HCT116 (cell line): ENCODE measurements around the gene RPL13. TPM values are rescaled to one million over a fixed set of nuclear protein-coding genes. Genes with fewer than 3 reads are reported as not detected.

Source experiments
- ATAC-seq: fragments of 200-7000 bp; cut with Tn5 transposase; 2 replicates; pipeline ENCODE4 v1.9.1; 2020; ENCODE audit warnings: mild to moderate bottlenecking, moderate library complexity
- BruUV-seq: library from RNA; stranded (reverse); fragments of 400-500 nt; replicated peaks from 2 replicates; lab custom pipeline; 2021; lab: Mats Ljungman, UMichigan
- CTCF ChIA-PET: fragments of 300-600 bp; sonication (Branson Sonifier 250); formaldehyde crosslinking; loops from one replicate; lab custom pipeline; 2021; ENCODE audit warnings: antibody characterized with exemption; lab: Charles Lee
- POLR2A ChIA-PET: fragments of 300-600, 350-600 bp; sonication (Branson Sonifier 250); formaldehyde crosslinking; loops from one replicate; lab custom pipeline; 2021; ENCODE audit warnings: antibody characterized with exemption; lab: Charles Lee
- RAD21 ChIA-PET, 2 experiments: fragments of 300-600 bp; sonication (Branson Sonifier 250); formaldehyde crosslinking; loops; one replicate each; lab custom pipeline; 2023; ENCODE audit warnings: low total read pairs in 2 of 2; ENCODE audit not compliant: uncharacterized antibody in 2 of 2, unreplicated experiment in 2 of 2, low non-redundant PET in 1 of 2; lab: Charles Lee
- DNase-seq: peaks from one replicate; pipeline ENCODE4 v3.0.0-alpha.2; 2010; ENCODE audit warnings: low read depth, low spot score
- H2AFZ ChIP-seq: fragments of 200-600 bp; shearing (Covaris generic), sonication (generic); 2 replicates; pipeline ENCODE4 v1.6.1; 2017; ENCODE audit warnings: low read depth, mixed run types, mixed read lengths, antibody characterized with exemption, low read length; ENCODE audit not compliant: poor library complexity, severe bottlenecking
- H3K27ac ChIP-seq: 2 replicates; pipeline ENCODE4 v1.5.1; 2012; ENCODE audit warnings: low read depth, low read length
- H3K27me3 ChIP-seq: fragments of 200-600 bp; sonication (generic); 2 replicates; pipeline ENCODE4 v1.6.1; 2016; ENCODE audit warnings: mixed run types, low read length, mixed read lengths; ENCODE audit not compliant: insufficient read depth
- H3K36me3 ChIP-seq, 2 experiments: fragments of 200-500 bp in 1 of 2; fragments of 200-600 bp in 1 of 2; sonication (Bioruptor generic) in 1 of 2; sonication (generic) in 1 of 2; 2 replicates each; pipeline versions ENCODE4 v1.5.1 to v1.6.1; 2014 to 2016; ENCODE audit warnings: low read length in 2 of 2, inconsistent platforms in 1 of 2, mixed read lengths in 1 of 2, mixed run types in 1 of 2; ENCODE audit not compliant: insufficient read depth in 2 of 2, control insufficient read depth in 1 of 2
- H3K4me1 ChIP-seq, 2 experiments: fragments of 200-600 bp in 1 of 2; sonication (generic) in 1 of 2; 2 replicates each; pipeline versions ENCODE4 v1.5.1 to v1.6.1; 2012 to 2017; ENCODE audit warnings: low read length in 2 of 2, inconsistent platforms in 1 of 2, mild to moderate bottlenecking in 1 of 2, mixed read lengths in 1 of 2, mixed run types in 1 of 2, moderate library complexity in 1 of 2; ENCODE audit not compliant: insufficient read depth in 2 of 2, control insufficient read depth in 1 of 2
- H3K4me2 ChIP-seq: fragments of 200-600 bp; sonication (generic); 2 replicates; pipeline ENCODE4 v1.6.1; 2017; ENCODE audit warnings: mixed run types, low read length, mixed read lengths
- H3K4me3 ChIP-seq, 2 experiments: fragments of 200-600 bp in 1 of 2; sonication (generic) in 1 of 2; replicated peaks in 1 of 2; 2 replicates each; pipeline ENCODE4 v1.5.1; 2011 to 2016; ENCODE audit warnings: low read length in 2 of 2, control low read depth in 1 of 2, low read depth in 1 of 2, mild to moderate bottlenecking in 1 of 2, mixed read lengths in 1 of 2, mixed run types in 1 of 2
- H3K79me2 ChIP-seq: fragments of 200-600 bp; sonication (generic); 2 replicates; pipeline ENCODE4 v1.6.1; 2017; ENCODE audit warnings: mild to moderate bottlenecking, mixed run types, low read length, moderate library complexity, mixed read lengths; ENCODE audit not compliant: insufficient read depth
- H3K9ac ChIP-seq: fragments of 200-600 bp; sonication (generic); 2 replicates; pipeline ENCODE4 v1.6.1; 2016; ENCODE audit warnings: low read length, mixed read lengths
- H3K9me2 ChIP-seq: fragments of 200-600 bp; sonication (generic), shearing (Covaris generic); 2 replicates; pipeline ENCODE4 v1.6.1; 2017; ENCODE audit warnings: mixed run types, mild to moderate bottlenecking, moderate library complexity; ENCODE audit not compliant: insufficient read depth
- H3K9me3 ChIP-seq, 2 experiments: fragments of 200-500 bp in 1 of 2; fragments of 200-600 bp in 1 of 2; sonication (Bioruptor generic) in 1 of 2; sonication (generic) in 1 of 2; 2 replicates each; pipeline ENCODE4 v1.6.1; 2014 to 2017; ENCODE audit warnings: low read length in 2 of 2, mixed read lengths in 2 of 2, inconsistent platforms in 1 of 2, low read depth in 1 of 2, mild to moderate bottlenecking in 1 of 2, mixed run types in 1 of 2, moderate library complexity in 1 of 2; ENCODE audit not compliant: control insufficient read depth in 1 of 2, insufficient read depth in 1 of 2
- H4K20me1 ChIP-seq: fragments of 200-600 bp; sonication (generic), shearing (Covaris generic); 2 replicates; pipeline ENCODE4 v1.6.1; 2017; ENCODE audit warnings: mixed run types, mild to moderate bottlenecking, moderate library complexity; ENCODE audit not compliant: insufficient read depth
- CBX3 ChIP-seq: IDR thresholded peaks from 2 replicates; pipeline ENCODE4 v1.6.1; 2012; ENCODE audit warnings: low read depth
- CEBPB ChIP-seq: IDR thresholded peaks from 2 replicates; pipeline ENCODE4 v1.6.1; 2012; ENCODE audit warnings: low read depth
- EGR1 ChIP-seq: IDR thresholded peaks from 2 replicates; pipeline ENCODE4 v1.6.1; 2012; ENCODE audit warnings: low read depth
- ELF1 ChIP-seq: IDR thresholded peaks from 2 replicates; pipeline ENCODE4 v1.6.1; 2012; ENCODE audit warnings: low read depth, borderline replicate concordance
- EZH2 ChIP-seq: fragments of 200-600 bp; sonication (generic); IDR thresholded peaks from 2 replicates; pipeline ENCODE4 v1.6.1; 2017; ENCODE audit warnings: antibody characterized with exemption, mixed run types
- EZH2phosphoT487 ChIP-seq: fragments of 200-600 bp; IDR thresholded peaks from 2 replicates; pipeline ENCODE4 v1.6.1; 2018; ENCODE audit warnings: antibody characterized with exemption, borderline replicate concordance
- FOSL1 ChIP-seq: IDR thresholded peaks from 2 replicates; pipeline ENCODE4 v1.6.1; 2012; ENCODE audit warnings: low read depth
- JUND ChIP-seq: IDR thresholded peaks from 2 replicates; pipeline ENCODE4 v1.6.1; 2012
- POLR2A ChIP-seq: IDR thresholded peaks from 2 replicates; pipeline ENCODE4 v1.7.0; 2011; ENCODE audit warnings: borderline replicate concordance; ENCODE audit not compliant: insufficient read depth, insufficient read length; ENCODE audit errors: extremely low read depth
- RAD21 ChIP-seq: IDR thresholded peaks from 2 replicates; pipeline ENCODE4 v1.6.1; 2012; ENCODE audit warnings: low read depth, mild to moderate bottlenecking
- SP1 ChIP-seq: IDR thresholded peaks from 2 replicates; pipeline ENCODE4 v1.6.1; 2012; ENCODE audit warnings: low read depth
- SRF ChIP-seq: IDR thresholded peaks from 2 replicates; pipeline ENCODE4 v1.6.1; 2012; ENCODE audit warnings: low read depth
- TCF7L2 ChIP-seq: IDR thresholded peaks from 2 replicates; pipeline ENCODE4 v1.7.0; 2011; ENCODE audit warnings: borderline replicate concordance, inconsistent platforms; ENCODE audit not compliant: insufficient read depth, insufficient read length; ENCODE audit errors: extremely low read depth
- ZNF274 ChIP-seq: fragments of 200-500 bp; sonication (Bioruptor generic); IDR thresholded peaks from 2 replicates; pipeline ENCODE4 v1.6.1; 2014; ENCODE audit warnings: mild to moderate bottlenecking, low read depth, low read length, inconsistent platforms
- intact Hi-C: fragments of 100-400 bp; cut with micrococcal nuclease; formaldehyde crosslinking; loops from 2 replicates; pipeline ENCODE4 v1.10.0; 2022
- total RNA-seq: library from RNA; stranded (reverse); gene quantifications from one replicate; pipeline ENCODE4 v1.2.1, GENCODE V29; 2021; ENCODE audit not compliant: unreplicated experiment
- TF ChIP-seq, protein P1 (sequence below): IDR thresholded peaks from 2 replicates; pipeline ENCODE4 v1.6.1; 2012
- TF ChIP-seq, protein P2 (sequence below): IDR thresholded peaks from 2 replicates; pipeline ENCODE4 v1.6.1; 2012; ENCODE audit warnings: low read depth
- TF ChIP-seq, protein P3 (sequence below): IDR thresholded peaks from 2 replicates; pipeline ENCODE4 v1.6.1; 2012
- TF ChIP-seq, protein P4 (sequence below), 3 experiments: fragments of 200-600 bp in 1 of 3; sonication (generic) in 1 of 3; IDR thresholded peaks in 2 of 3; conservative IDR thresholded peaks in 1 of 3; 2 replicates each; pipeline ENCODE4 v1.5.1; 2012 to 2017; ENCODE audit warnings: low read depth in 2 of 3, low read length in 2 of 3, antibody characterized with exemption in 1 of 3, borderline replicate concordance in 1 of 3, control low read depth in 1 of 3, mild to moderate bottlenecking in 1 of 3, mixed read lengths in 1 of 3, mixed run types in 1 of 3, moderate library complexity in 1 of 3; ENCODE audit not compliant: insufficient read depth in 1 of 3

RPL13 gene
- total RNA-seq, 1 experiment from 2014 or later = 4,404 TPM

DNA sequence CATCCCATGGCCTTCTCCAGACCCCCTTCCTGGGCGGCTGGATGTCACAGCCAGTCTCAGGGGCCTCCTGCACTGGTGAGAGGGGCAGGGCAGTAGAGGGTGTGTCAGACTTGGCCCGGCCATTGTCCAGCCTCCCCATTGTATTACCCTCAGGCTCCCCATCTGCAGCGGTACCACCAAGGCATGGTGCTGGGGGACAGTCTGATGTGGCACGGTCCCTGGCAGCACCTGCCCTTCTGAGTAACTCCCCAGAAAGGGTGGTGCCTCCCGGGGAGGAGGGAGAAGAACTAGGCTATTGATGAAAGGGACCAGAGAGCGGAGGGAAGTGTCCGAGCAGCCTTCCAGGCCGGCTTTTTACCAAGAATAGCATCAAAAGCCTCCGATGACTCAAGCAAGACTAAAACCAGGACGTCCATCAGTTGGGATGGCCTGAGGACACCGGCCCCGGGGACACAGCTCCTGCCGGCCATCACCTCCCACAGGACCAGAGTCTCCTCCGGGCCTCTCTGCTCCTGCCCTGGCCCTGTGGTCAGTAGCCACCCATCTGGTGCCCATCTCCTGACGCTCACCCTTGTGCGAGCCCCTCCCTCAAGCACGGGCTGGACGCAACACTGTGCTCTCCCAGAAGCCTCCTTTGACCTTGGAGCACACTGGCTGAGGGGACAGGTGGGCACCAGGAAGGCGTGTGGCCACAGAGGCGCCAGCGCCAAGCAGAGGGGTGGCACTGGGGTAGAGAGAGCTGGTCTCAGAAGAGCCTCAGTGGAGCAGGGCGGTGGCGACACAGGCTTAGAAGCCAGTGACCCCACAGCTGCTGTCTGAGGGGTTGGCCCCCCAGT, 9.2 kb downstream of the RPL13 start:
- Histone ChIP-seq H3K9ac (no peak overlapping the region), H3K4me2 (no peak overlapping the region), H3K27me3 (no peaks in the 10 kb centered on the region), H4K20me1 (peaks cover 7% of the 10 kb centered on the region; the same call in 1 of the 2 replicates), H3K4me1 (peaks cover 24 to 41% of the 10 kb centered on the region in 2 experiments), H3K79me2 (no peaks in the 10 kb centered on the region; the same call in 1 of the 2 replicates), H3K4me3 (no peak overlapping the region), H3K27ac (no peak overlapping the region), H3K36me3 (no peaks in the 10 kb centered on the region; a peak in 1 of 4 replicates), H2AFZ (no peak overlapping the region), H3K9me3 (no peaks in the 10 kb centered on the region), H3K9me2 (no peaks in the 10 kb centered on the region)
- DNase-seq = no peak
- ATAC-seq = no peak
- CTCF ChIA-PET = no interaction called here
- POLR2A ChIA-PET = no interaction called here
- TF ChIP-seq JUND (no peak), CEBPB (no peak), SP1 (no peak), POLR2A (no peak), RAD21 (no peak), ELF1 (no peak), EZH2phosphoT487 (no peak), SRF (no peak), EGR1 (no peak), CBX3 (no peak), EZH2 (no peak), ZNF274 (no peak), TCF7L2 (no peak), FOSL1 (no peak)
- TF ChIP-seq, protein P1, sequence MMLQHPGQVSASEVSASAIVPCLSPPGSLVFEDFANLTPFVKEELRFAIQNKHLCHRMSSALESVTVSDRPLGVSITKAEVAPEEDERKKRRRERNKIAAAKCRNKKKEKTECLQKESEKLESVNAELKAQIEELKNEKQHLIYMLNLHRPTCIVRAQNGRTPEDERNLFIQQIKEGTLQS = no peak
- TF ChIP-seq, protein P2, sequence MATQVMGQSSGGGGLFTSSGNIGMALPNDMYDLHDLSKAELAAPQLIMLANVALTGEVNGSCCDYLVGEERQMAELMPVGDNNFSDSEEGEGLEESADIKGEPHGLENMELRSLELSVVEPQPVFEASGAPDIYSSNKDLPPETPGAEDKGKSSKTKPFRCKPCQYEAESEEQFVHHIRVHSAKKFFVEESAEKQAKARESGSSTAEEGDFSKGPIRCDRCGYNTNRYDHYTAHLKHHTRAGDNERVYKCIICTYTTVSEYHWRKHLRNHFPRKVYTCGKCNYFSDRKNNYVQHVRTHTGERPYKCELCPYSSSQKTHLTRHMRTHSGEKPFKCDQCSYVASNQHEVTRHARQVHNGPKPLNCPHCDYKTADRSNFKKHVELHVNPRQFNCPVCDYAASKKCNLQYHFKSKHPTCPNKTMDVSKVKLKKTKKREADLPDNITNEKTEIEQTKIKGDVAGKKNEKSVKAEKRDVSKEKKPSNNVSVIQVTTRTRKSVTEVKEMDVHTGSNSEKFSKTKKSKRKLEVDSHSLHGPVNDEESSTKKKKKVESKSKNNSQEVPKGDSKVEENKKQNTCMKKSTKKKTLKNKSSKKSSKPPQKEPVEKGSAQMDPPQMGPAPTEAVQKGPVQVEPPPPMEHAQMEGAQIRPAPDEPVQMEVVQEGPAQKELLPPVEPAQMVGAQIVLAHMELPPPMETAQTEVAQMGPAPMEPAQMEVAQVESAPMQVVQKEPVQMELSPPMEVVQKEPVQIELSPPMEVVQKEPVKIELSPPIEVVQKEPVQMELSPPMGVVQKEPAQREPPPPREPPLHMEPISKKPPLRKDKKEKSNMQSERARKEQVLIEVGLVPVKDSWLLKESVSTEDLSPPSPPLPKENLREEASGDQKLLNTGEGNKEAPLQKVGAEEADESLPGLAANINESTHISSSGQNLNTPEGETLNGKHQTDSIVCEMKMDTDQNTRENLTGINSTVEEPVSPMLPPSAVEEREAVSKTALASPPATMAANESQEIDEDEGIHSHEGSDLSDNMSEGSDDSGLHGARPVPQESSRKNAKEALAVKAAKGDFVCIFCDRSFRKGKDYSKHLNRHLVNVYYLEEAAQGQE = no peak
- TF ChIP-seq, protein P3, sequence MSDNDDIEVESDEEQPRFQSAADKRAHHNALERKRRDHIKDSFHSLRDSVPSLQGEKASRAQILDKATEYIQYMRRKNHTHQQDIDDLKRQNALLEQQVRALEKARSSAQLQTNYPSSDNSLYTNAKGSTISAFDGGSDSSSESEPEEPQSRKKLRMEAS = no peak
- TF ChIP-seq, protein P4, sequence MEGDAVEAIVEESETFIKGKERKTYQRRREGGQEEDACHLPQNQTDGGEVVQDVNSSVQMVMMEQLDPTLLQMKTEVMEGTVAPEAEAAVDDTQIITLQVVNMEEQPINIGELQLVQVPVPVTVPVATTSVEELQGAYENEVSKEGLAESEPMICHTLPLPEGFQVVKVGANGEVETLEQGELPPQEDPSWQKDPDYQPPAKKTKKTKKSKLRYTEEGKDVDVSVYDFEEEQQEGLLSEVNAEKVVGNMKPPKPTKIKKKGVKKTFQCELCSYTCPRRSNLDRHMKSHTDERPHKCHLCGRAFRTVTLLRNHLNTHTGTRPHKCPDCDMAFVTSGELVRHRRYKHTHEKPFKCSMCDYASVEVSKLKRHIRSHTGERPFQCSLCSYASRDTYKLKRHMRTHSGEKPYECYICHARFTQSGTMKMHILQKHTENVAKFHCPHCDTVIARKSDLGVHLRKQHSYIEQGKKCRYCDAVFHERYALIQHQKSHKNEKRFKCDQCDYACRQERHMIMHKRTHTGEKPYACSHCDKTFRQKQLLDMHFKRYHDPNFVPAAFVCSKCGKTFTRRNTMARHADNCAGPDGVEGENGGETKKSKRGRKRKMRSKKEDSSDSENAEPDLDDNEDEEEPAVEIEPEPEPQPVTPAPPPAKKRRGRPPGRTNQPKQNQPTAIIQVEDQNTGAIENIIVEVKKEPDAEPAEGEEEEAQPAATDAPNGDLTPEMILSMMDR (IDR thresholded peaks at IDR 0.05 in 2 of 3, conservative IDR thresholded peaks at IDR 0.05 in 1 of 3; ENCODE audit: borderline replicate concordance in 1 of 3, insufficient read depth in 1 of 3, low read depth in 2 of 3, low read length in 2 of 3) = no peak
- RAD21 ChIA-PET = no interaction called here
- intact Hi-C loops = loop anchor here (10.0 kb wide), 1 partner anchor 755 kb away; the partner anchor contains the start of gene APRT
- BruUV-seq = no TSS peak
